Measurements from ENCODE around the gene RELL2. TPM values are rescaled to one million over a fixed set of nuclear protein-coding genes. Genes with fewer than 3 reads are reported as not detected.

The RELL2 gene
- total RNA-seq, 1 experiment from 2014 or later = 23.8 TPM

DNA sequence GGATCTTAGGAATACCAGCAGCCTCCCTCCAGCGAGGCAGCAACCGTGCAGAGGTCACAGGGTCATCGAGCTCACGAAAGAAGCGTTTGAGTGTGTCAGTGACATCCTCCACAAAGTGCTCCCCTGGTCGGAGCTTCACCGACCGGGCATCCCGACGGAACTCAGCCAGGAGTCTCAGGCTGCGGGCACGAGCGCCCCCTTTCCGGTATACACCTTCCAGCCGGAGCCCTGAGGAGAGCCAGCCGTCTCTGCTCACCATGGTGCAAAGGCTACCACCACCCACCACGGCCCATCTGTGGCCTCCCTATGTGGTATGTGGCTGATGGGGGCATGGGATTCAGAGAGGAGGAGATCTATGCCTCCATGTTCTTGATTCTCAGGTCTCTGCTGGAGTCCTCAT, 25.2 kb downstream of the RELL2 start:
- Mint-ChIP-seq H3K36me3 (peaks cover 60% of the 10 kb centered on the region), H3K27ac (no peak overlapping the region), H3K4me3 (no peak overlapping the region), H3K27me3 (ENCODE audit: low read depth) (no peaks in the 10 kb centered on the region), H3K9me3 (no peaks in the 10 kb centered on the region), H3K4me1 (peaks cover 8% of the 10 kb centered on the region)
- TF ChIP-seq NR3C1 (CRISPR knock-in tag; conservative IDR thresholded peaks at IDR 0.05; ENCODE audit: low read depth) = no peak
- TF ChIP-seq SP1 (CRISPR knock-in tag; conservative IDR thresholded peaks at IDR 0.05) = no peak
- no peak for TF ChIP-seq SOX15 (CRISPR knock-in tag; IDR thresholded peaks at IDR 0.05)
- TF ChIP-seq, protein P1, sequence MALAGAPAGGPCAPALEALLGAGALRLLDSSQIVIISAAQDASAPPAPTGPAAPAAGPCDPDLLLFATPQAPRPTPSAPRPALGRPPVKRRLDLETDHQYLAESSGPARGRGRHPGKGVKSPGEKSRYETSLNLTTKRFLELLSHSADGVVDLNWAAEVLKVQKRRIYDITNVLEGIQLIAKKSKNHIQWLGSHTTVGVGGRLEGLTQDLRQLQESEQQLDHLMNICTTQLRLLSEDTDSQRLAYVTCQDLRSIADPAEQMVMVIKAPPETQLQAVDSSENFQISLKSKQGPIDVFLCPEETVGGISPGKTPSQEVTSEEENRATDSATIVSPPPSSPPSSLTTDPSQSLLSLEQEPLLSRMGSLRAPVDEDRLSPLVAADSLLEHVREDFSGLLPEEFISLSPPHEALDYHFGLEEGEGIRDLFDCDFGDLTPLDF (CRISPR knock-in tag; IDR thresholded peaks at IDR 0.05) = no peak
- TF ChIP-seq, protein P2, sequence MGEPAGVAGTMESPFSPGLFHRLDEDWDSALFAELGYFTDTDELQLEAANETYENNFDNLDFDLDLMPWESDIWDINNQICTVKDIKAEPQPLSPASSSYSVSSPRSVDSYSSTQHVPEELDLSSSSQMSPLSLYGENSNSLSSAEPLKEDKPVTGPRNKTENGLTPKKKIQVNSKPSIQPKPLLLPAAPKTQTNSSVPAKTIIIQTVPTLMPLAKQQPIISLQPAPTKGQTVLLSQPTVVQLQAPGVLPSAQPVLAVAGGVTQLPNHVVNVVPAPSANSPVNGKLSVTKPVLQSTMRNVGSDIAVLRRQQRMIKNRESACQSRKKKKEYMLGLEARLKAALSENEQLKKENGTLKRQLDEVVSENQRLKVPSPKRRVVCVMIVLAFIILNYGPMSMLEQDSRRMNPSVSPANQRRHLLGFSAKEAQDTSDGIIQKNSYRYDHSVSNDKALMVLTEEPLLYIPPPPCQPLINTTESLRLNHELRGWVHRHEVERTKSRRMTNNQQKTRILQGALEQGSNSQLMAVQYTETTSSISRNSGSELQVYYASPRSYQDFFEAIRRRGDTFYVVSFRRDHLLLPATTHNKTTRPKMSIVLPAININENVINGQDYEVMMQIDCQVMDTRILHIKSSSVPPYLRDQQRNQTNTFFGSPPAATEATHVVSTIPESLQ (CRISPR knock-in tag; IDR thresholded peaks at IDR 0.05) = no peak
- no peak for TF ChIP-seq SMAD3 (CRISPR knock-in tag; IDR thresholded peaks at IDR 0.05; ENCODE audit: borderline replicate concordance)
- ATAC-seq = no peak
- DNase-seq (ENCODE audit: low spot score) = no peak
- ChIA-PET CTCF (interaction anchor here (0.7 kb wide), 1 partner anchor 11 kb away, joined by 3 read pairs; the partner anchor contains the start of gene FCHSD1), POLR2A (interaction anchor here (0.6 kb wide), 1 partner anchor 30 kb away, joined by 3 read pairs; no protein-coding TSS in a partner anchor)

DNA sequence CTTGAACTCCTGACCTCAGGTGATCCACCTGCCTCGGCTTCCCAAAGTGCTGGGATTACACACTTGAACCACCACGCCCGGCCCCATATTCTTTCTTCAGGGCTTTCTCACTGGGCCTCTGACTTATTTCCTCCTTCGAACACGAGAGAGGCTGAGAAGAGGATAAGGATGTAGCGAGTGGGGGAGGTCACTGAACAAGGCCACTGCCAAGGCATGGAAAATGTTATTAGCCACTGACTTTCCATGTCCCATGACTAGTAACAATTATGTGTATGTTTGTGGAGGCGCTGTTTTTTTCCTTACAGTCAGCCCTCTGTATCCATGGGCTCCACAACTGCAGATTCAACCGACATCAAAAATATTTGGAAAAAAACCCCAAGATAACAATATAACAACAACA, 26.7 kb downstream of the RELL2 start:
- ChIA-PET POLR2A (no interaction called here), CTCF (interaction anchor here (2.0 kb wide), 1 partner anchor 29 kb away, joined by 26 read pairs; no protein-coding TSS in a partner anchor)
- Mint-ChIP-seq H3K4me3 (no peak overlapping the region), H3K4me1 (peaks cover 8% of the 10 kb centered on the region), H3K9me3 (no peaks in the 10 kb centered on the region), H3K27me3 (ENCODE audit: low read depth) (no peaks in the 10 kb centered on the region), H3K36me3 (peaks cover 48% of the 10 kb centered on the region), H3K27ac (no peak overlapping the region)
- no peak for ATAC-seq
- no peak for DNase-seq (ENCODE audit: low spot score)
- TF ChIP-seq ZNF263 (CRISPR knock-in tag; IDR thresholded peaks at IDR 0.05; ENCODE audit: low read depth) (no peak), EMX1 (CRISPR knock-in tag; IDR thresholded peaks at IDR 0.05) (no peak), OVOL2 (CRISPR knock-in tag; IDR thresholded peaks at IDR 0.05; ENCODE audit: borderline replicate concordance) (no peak), AR (CRISPR knock-in tag; IDR thresholded peaks at IDR 0.05) (no peak), ZNF671 (CRISPR knock-in tag; IDR thresholded peaks at IDR 0.05) (no peak), CBFB (CRISPR knock-in tag; IDR thresholded peaks at IDR 0.05; ENCODE audit: low read depth) (no peak), SP1 (CRISPR knock-in tag; conservative IDR thresholded peaks at IDR 0.05) (no peak), ZNF317 (CRISPR knock-in tag; IDR thresholded peaks at IDR 0.05; ENCODE audit: borderline replicate concordance, low read depth) (no peak), JUN (CRISPR knock-in tag; IDR thresholded peaks at IDR 0.05) (no peak), FOXJ3 (CRISPR knock-in tag; IDR thresholded peaks at IDR 0.05; ENCODE audit: borderline replicate concordance) (no peak), IRF1 (CRISPR knock-in tag; IDR thresholded peaks at IDR 0.05) (no peak), NR3C1 (CRISPR knock-in tag; conservative IDR thresholded peaks at IDR 0.05; ENCODE audit: low read depth) (no peak), E2F5 (CRISPR knock-in tag; IDR thresholded peaks at IDR 0.05) (no peak)
- TF ChIP-seq, protein P1 (CRISPR knock-in tag; IDR thresholded peaks at IDR 0.05) = no peak
- TF ChIP-seq, protein P3, sequence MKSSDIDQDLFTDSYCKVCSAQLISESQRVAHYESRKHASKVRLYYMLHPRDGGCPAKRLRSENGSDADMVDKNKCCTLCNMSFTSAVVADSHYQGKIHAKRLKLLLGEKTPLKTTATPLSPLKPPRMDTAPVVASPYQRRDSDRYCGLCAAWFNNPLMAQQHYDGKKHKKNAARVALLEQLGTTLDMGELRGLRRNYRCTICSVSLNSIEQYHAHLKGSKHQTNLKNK (CRISPR knock-in tag; IDR thresholded peaks at IDR 0.05) = no peak
- TF ChIP-seq, protein P4, sequence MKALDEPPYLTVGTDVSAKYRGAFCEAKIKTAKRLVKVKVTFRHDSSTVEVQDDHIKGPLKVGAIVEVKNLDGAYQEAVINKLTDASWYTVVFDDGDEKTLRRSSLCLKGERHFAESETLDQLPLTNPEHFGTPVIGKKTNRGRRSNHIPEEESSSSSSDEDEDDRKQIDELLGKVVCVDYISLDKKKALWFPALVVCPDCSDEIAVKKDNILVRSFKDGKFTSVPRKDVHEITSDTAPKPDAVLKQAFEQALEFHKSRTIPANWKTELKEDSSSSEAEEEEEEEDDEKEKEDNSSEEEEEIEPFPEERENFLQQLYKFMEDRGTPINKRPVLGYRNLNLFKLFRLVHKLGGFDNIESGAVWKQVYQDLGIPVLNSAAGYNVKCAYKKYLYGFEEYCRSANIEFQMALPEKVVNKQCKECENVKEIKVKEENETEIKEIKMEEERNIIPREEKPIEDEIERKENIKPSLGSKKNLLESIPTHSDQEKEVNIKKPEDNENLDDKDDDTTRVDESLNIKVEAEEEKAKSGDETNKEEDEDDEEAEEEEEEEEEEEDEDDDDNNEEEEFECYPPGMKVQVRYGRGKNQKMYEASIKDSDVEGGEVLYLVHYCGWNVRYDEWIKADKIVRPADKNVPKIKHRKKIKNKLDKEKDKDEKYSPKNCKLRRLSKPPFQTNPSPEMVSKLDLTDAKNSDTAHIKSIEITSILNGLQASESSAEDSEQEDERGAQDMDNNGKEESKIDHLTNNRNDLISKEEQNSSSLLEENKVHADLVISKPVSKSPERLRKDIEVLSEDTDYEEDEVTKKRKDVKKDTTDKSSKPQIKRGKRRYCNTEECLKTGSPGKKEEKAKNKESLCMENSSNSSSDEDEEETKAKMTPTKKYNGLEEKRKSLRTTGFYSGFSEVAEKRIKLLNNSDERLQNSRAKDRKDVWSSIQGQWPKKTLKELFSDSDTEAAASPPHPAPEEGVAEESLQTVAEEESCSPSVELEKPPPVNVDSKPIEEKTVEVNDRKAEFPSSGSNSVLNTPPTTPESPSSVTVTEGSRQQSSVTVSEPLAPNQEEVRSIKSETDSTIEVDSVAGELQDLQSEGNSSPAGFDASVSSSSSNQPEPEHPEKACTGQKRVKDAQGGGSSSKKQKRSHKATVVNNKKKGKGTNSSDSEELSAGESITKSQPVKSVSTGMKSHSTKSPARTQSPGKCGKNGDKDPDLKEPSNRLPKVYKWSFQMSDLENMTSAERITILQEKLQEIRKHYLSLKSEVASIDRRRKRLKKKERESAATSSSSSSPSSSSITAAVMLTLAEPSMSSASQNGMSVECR (CRISPR knock-in tag; IDR thresholded peaks at IDR 0.05; ENCODE audit: borderline replicate concordance) = no peak

All from WTC11 (cell line).